ENCODE data around the gene LAMA3.

The LAMA3 gene

GRCh38 chr18:23798824-23799223 is 109.6 kb downstream of the LAMA3 start:
- H3K4me1 ChIP-seq (ENCODE audit: insufficient read depth, insufficient read length): no peaks in the 10 kb centered on the region
- no peak for DNase-seq (ENCODE audit: low read depth, low spot score)
- no peak overlapping the region for H3K4me3 ChIP-seq (ENCODE audit: insufficient read length, low read depth)
- H3K9ac ChIP-seq (ENCODE audit: insufficient read length, low read depth): no peak overlapping the region
- no peaks in the 10 kb centered on the region for H3K9me3 ChIP-seq (ENCODE audit: insufficient read depth, low read length)
- TF ChIP-seq SUZ12 (IDR thresholded peaks at IDR 0.05; ENCODE audit: extremely low read depth, insufficient read depth, insufficient read length): no peak
- TF ChIP-seq YY1 (IDR thresholded peaks at IDR 0.05; ENCODE audit: insufficient read depth, insufficient read length): no peak
- TF ChIP-seq ZNF274 (IDR thresholded peaks at IDR 0.05; ENCODE audit: low read depth, low read length): no peak
- no peaks in the 10 kb centered on the region for H3K27me3 ChIP-seq (ENCODE audit: insufficient read depth, insufficient read length)
- H3K36me3 ChIP-seq (ENCODE audit: insufficient read depth, insufficient read length, low read length): no peaks in the 10 kb centered on the region

GRCh38 chr18:23799540-23799939 is 110.3 kb downstream of the LAMA3 start:
- H3K9ac ChIP-seq (ENCODE audit: insufficient read length, low read depth): no peak overlapping the region
- no peaks in the 10 kb centered on the region for H3K36me3 ChIP-seq (ENCODE audit: insufficient read depth, insufficient read length, low read length)
- no peak overlapping the region for H3K4me3 ChIP-seq (ENCODE audit: insufficient read length, low read depth)
- no peaks in the 10 kb centered on the region for H3K4me1 ChIP-seq (ENCODE audit: insufficient read depth, insufficient read length)
- no peaks in the 10 kb centered on the region for H3K27me3 ChIP-seq (ENCODE audit: insufficient read depth, insufficient read length)
- H3K9me3 ChIP-seq (ENCODE audit: insufficient read depth, low read length): no peaks in the 10 kb centered on the region
- TF ChIP-seq YY1 (IDR thresholded peaks at IDR 0.05; ENCODE audit: insufficient read depth, insufficient read length) (no peak), SUZ12 (IDR thresholded peaks at IDR 0.05; ENCODE audit: extremely low read depth, insufficient read depth, insufficient read length) (no peak), ZNF274 (IDR thresholded peaks at IDR 0.05; ENCODE audit: low read depth, low read length) (no peak)
- no peak for DNase-seq (ENCODE audit: low read depth, low spot score)

GRCh38 chr18:23800902-23801301 is 111.6 kb downstream of the LAMA3 start:
- DNase-seq (ENCODE audit: low read depth, low spot score): no peak
- H3K4me1 ChIP-seq (ENCODE audit: insufficient read depth, insufficient read length): no peaks in the 10 kb centered on the region
- no peaks in the 10 kb centered on the region for H3K27me3 ChIP-seq (ENCODE audit: insufficient read depth, insufficient read length)
- no peaks in the 10 kb centered on the region for H3K36me3 ChIP-seq (ENCODE audit: insufficient read depth, insufficient read length, low read length)
- H3K4me3 ChIP-seq (ENCODE audit: insufficient read length, low read depth): no peak overlapping the region
- no peaks in the 10 kb centered on the region for H3K9me3 ChIP-seq (ENCODE audit: insufficient read depth, low read length)
- H3K9ac ChIP-seq (ENCODE audit: insufficient read length, low read depth): no peak overlapping the region
- TF ChIP-seq ZNF274 (IDR thresholded peaks at IDR 0.05; ENCODE audit: low read depth, low read length) (no peak), YY1 (IDR thresholded peaks at IDR 0.05; ENCODE audit: insufficient read depth, insufficient read length) (no peak), SUZ12 (IDR thresholded peaks at IDR 0.05; ENCODE audit: extremely low read depth, insufficient read depth, insufficient read length) (no peak)

GRCh38 chr18:23802817-23803216 is 113.6 kb downstream of the LAMA3 start:
- no peak for DNase-seq (ENCODE audit: low read depth, low spot score)
- no peaks in the 10 kb centered on the region for H3K36me3 ChIP-seq (ENCODE audit: insufficient read depth, insufficient read length, low read length)
- no peak overlapping the region for H3K9ac ChIP-seq (ENCODE audit: insufficient read length, low read depth)
- H3K9me3 ChIP-seq (ENCODE audit: insufficient read depth, low read length): no peaks in the 10 kb centered on the region
- H3K4me1 ChIP-seq (ENCODE audit: insufficient read depth, insufficient read length): no peaks in the 10 kb centered on the region
- TF ChIP-seq ZNF274 (IDR thresholded peaks at IDR 0.05; ENCODE audit: low read depth, low read length) (no peak), YY1 (IDR thresholded peaks at IDR 0.05; ENCODE audit: insufficient read depth, insufficient read length) (no peak), SUZ12 (IDR thresholded peaks at IDR 0.05; ENCODE audit: extremely low read depth, insufficient read depth, insufficient read length) (no peak)
- no peak overlapping the region for H3K4me3 ChIP-seq (ENCODE audit: insufficient read length, low read depth)
- no peaks in the 10 kb centered on the region for H3K27me3 ChIP-seq (ENCODE audit: insufficient read depth, insufficient read length)

GRCh38 chr18:23803755-23804154 is 114.5 kb downstream of the LAMA3 start:
- no peak for DNase-seq (ENCODE audit: low read depth, low spot score)
- Histone ChIP-seq H3K36me3 (ENCODE audit: insufficient read depth, insufficient read length, low read length) (no peaks in the 10 kb centered on the region), H3K9ac (ENCODE audit: insufficient read length, low read depth) (no peak overlapping the region), H3K4me1 (ENCODE audit: insufficient read depth, insufficient read length) (no peaks in the 10 kb centered on the region), H3K9me3 (ENCODE audit: insufficient read depth, low read length) (no peaks in the 10 kb centered on the region), H3K27me3 (ENCODE audit: insufficient read depth, insufficient read length) (no peaks in the 10 kb centered on the region), H3K4me3 (ENCODE audit: insufficient read length, low read depth) (no peak overlapping the region)
- TF ChIP-seq YY1 (IDR thresholded peaks at IDR 0.05; ENCODE audit: insufficient read depth, insufficient read length): no peak
- TF ChIP-seq ZNF274 (IDR thresholded peaks at IDR 0.05; ENCODE audit: low read depth, low read length): no peak
- TF ChIP-seq SUZ12 (IDR thresholded peaks at IDR 0.05; ENCODE audit: extremely low read depth, insufficient read depth, insufficient read length): no peak

- Histone ChIP-seq H3K36me3 (ENCODE audit: insufficient read depth, insufficient read length, low read length) (no peaks in the 10 kb centered on the region), H3K27me3 (ENCODE audit: insufficient read depth, insufficient read length) (no peaks in the 10 kb centered on the region), H3K4me1 (ENCODE audit: insufficient read depth, insufficient read length) (no peaks in the 10 kb centered on the region), H3K4me3 (ENCODE audit: insufficient read length, low read depth) (no peak overlapping the region), H3K9ac (ENCODE audit: insufficient read length, low read depth) (no peak overlapping the region), H3K9me3 (ENCODE audit: insufficient read depth, low read length) (no peaks in the 10 kb centered on the region)
- DNase-seq (ENCODE audit: low read depth, low spot score): no peak
- TF ChIP-seq ZNF274 (IDR thresholded peaks at IDR 0.05; ENCODE audit: low read depth, low read length) (no peak), YY1 (IDR thresholded peaks at IDR 0.05; ENCODE audit: insufficient read depth, insufficient read length) (no peak), SUZ12 (IDR thresholded peaks at IDR 0.05; ENCODE audit: extremely low read depth, insufficient read depth, insufficient read length) (no peak)
Observed at GRCh38 chr18:23805898-23806297, 116.6 kb downstream of the LAMA3 start.

GRCh38 chr18:23809415-23809814 is 120.2 kb downstream of the LAMA3 start:
- Histone ChIP-seq H3K4me3 (ENCODE audit: insufficient read length, low read depth) (no peak overlapping the region), H3K36me3 (ENCODE audit: insufficient read depth, insufficient read length, low read length) (no peaks in the 10 kb centered on the region), H3K27me3 (ENCODE audit: insufficient read depth, insufficient read length) (no peaks in the 10 kb centered on the region), H3K9me3 (ENCODE audit: insufficient read depth, low read length) (no peaks in the 10 kb centered on the region), H3K9ac (ENCODE audit: insufficient read length, low read depth) (no peak overlapping the region), H3K4me1 (ENCODE audit: insufficient read depth, insufficient read length) (peaks cover 2% of the 10 kb centered on the region)
- no peak for TF ChIP-seq YY1 (IDR thresholded peaks at IDR 0.05; ENCODE audit: insufficient read depth, insufficient read length)
- no peak for TF ChIP-seq ZNF274 (IDR thresholded peaks at IDR 0.05; ENCODE audit: low read depth, low read length)
- TF ChIP-seq SUZ12 (IDR thresholded peaks at IDR 0.05; ENCODE audit: extremely low read depth, insufficient read depth, insufficient read length): no peak
- no peak for DNase-seq (ENCODE audit: low read depth, low spot score)
